HG03460 (cell line): ENCODE data around the gene MYO18A.
"Not testable (repeated sequence)": the region's sequence is repeated elsewhere in the genome, so short reads cannot be mapped to it uniquely, and the experiment has no call there.

Experiments
- ATAC-seq: cut with Tn5 transposase; IDR thresholded peaks from one replicate; pipeline ENCODE4 v1.9.1; 2021; ENCODE audit not compliant: unreplicated experiment

Gene MYO18A

GRCh38 chr17:29107933-29108822, 72.0 kb downstream of the MYO18A start:
- ATAC-seq = no peak

- ATAC-seq = no peak
These were observed 73.1 kb downstream of the MYO18A start for GRCh38 chr17:29107084-29107483.

- ATAC-seq = no peak
These were observed 76.9 kb downstream of the MYO18A start for GRCh38 chr17:29103341-29103740.

- ATAC-seq = no peak
These were observed 77.4 kb downstream of the MYO18A start for GRCh38 chr17:29102741-29103181.

- ATAC-seq = no peak
These were observed 78.2 kb downstream of the MYO18A start for GRCh38 chr17:29102046-29102445.

GRCh38 chr17:29100296-29100695, 79.9 kb downstream of the MYO18A start:
- no peak for ATAC-seq

GRCh38 chr17:29099527-29099926, 80.7 kb downstream of the MYO18A start:
- no peak for ATAC-seq

- no peak for ATAC-seq
These were observed 84.1 kb downstream of the MYO18A start for GRCh38 chr17:29096094-29096493.

GRCh38 chr17:29095439-29095838, 84.8 kb downstream of the MYO18A start:
- no peak for ATAC-seq

GRCh38 chr17:29094101-29094708, 86.0 kb downstream of the MYO18A start:
- ATAC-seq = no peak

- no peak for ATAC-seq
These were observed 86.9 kb downstream of the MYO18A start for GRCh38 chr17:29093090-29093871.

- no peak for ATAC-seq
These were observed 88.5 kb downstream of the MYO18A start for GRCh38 chr17:29091606-29092289.

- ATAC-seq = no peak
These were observed 89.2 kb downstream of the MYO18A start for GRCh38 chr17:29090750-29091605.

- no peak for ATAC-seq
These were observed 90.1 kb downstream of the MYO18A start for GRCh38 chr17:29090108-29090507.

- no peak for ATAC-seq
These were observed 90.6 kb downstream of the MYO18A start for GRCh38 chr17:29089601-29090044.

- ATAC-seq = not testable (repeated sequence)
These were observed 91.4 kb downstream of the MYO18A start for GRCh38 chr17:29088782-29089181.

GRCh38 chr17:29086628-29087332, 93.4 kb downstream of the MYO18A start:
- ATAC-seq = no peak

GRCh38 chr17:29085223-29085622, 95.0 kb downstream of the MYO18A start:
- ATAC-seq = no peak

GRCh38 chr17:29084541-29085146, 95.6 kb downstream of the MYO18A start:
- no peak for ATAC-seq
